ENCODE results near the gene GPD1. TPM values are rescaled to one million over a fixed set of nuclear protein-coding genes. Genes with fewer than 3 reads are reported as not detected.

The GPD1 gene
- total and polyA plus RNA-seq, 9 of the 15 experiments (the other 6 are each of a cell fraction or from before 2014, with no cell fraction given): 0.13 to 1.00 (median 0.55) TPM

DNA sequence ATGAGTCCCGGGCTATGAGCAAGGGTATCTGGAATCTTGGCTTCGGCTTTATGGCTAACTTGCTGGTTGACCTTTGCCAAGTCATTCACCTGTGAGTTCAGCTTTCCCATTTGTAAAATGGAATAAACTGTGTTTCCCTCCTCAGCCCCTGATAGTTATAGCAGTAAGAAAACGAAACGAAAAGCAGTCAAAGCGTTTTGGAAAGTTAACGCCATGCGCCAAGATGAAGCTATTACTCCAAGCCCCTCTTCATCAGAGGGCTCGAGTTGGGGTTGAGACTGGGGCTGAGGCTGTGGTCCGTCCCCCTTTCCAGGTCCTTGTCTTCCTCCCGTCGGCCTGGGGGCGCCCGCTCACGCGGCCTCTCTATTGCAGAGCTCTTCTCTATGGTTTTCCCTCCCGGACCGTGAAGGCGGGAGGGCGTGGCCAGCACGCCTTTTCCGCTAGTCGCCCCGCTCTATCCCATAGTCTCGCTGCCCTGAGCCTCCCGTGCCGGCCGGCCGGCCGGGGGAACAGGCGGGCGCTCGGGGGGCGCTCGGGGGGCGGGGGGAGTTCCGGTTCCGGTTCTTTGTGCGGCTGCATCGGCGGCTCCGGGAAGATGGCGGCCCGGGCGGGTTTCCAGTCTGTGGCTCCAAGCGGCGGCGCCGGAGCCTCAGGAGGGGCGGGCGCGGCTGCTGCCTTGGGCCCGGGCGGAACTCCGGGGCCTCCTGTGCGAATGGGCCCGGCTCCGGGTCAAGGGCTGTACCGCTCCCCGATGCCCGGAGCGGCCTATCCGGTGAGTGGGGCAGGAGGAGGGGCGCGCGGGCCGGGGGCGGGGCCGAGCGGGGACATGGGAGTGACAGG lies 18.8 kb upstream of the GPD1 start, which contains the start of gene SMARCD1 (continued):
- TF ChIP-seq ARID4B (CRISPR knock-in tag; IDR thresholded peaks at IDR 0.05): no peak
- TF ChIP-seq ZNF583 (CRISPR knock-in tag; IDR thresholded peaks at IDR 0.05): no peak
- no peak for TF ChIP-seq ZNF217 (CRISPR knock-in tag; IDR thresholded peaks at IDR 0.05)
- TF ChIP-seq NBN (IDR thresholded peaks at IDR 0.05; ENCODE audit: low read depth): peak; percentile 81
- TF ChIP-seq BRD9 (IDR thresholded peaks at IDR 0.05; ENCODE audit: low read depth, partially characterized antibody): no peak
- TF ChIP-seq ZNF311 (CRISPR knock-in tag; IDR thresholded peaks at IDR 0.05): no peak
- no peak for TF ChIP-seq CHCHD3 (CRISPR knock-in tag; IDR thresholded peaks at IDR 0.05)
- TF ChIP-seq ZBTB49 (CRISPR knock-in tag; IDR thresholded peaks at IDR 0.05; ENCODE audit: borderline replicate concordance): no peak
- TF ChIP-seq ZNF224 (CRISPR knock-in tag; IDR thresholded peaks at IDR 0.05): no peak
